Hematopoietic multipotent progenitor cell treated with erythropoietin and hydrocortisone succinate and interleukin-3 and kit ligand, for 17 days (in vitro differentiated cells): ENCODE data around the gene CCDC191.
A peak's percentile ranks its signal among the peaks of the same experiment; 100 is the strongest.

Experiments used
- DNase-seq: peaks from one replicate; pipeline ENCODE4 v3.0.0-alpha.2; 2015; ENCODE audit warnings: low spot score

CCDC191 gene

DNA sequence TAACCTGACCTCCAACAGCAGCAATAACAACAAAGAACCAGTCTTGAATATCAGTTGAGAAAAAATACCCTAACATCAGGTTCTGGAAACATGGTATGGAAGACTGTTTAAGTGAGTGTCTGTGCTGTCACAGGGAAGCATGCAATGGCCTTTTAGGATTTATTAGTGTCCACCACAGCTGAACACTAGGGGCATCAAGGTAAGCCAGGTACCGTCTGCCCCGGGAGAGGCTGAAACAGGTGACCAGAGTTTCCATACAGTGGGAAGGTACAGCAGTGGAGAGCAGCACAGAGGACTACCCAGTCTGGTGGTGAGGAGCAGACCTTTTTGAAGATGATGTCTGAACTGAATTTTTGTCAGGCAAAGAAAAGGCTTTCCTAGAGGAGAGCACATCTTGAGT is 90.2 kb downstream of the CCDC191 start:
- DNase-seq, result no peak

DNA sequence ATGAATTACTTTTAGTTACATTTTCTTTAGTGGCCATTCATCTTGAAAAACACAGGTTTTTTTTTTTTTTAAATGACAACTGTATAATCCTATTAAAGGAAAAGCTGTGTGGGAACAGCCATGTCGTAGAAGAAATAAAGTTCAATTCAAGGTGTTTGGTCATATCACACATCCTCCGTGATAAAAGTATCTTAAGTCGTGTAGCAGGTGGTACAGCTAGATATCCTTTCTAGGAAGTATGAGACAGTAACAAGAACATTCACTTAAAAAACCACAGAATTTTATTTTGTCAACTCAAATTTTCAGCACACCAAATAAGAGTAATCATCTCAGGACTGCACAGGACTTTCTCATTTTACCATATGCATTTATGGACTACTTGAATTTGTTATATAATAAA is 92.4 kb downstream of the CCDC191 start:
- no peak for DNase-seq

DNA sequence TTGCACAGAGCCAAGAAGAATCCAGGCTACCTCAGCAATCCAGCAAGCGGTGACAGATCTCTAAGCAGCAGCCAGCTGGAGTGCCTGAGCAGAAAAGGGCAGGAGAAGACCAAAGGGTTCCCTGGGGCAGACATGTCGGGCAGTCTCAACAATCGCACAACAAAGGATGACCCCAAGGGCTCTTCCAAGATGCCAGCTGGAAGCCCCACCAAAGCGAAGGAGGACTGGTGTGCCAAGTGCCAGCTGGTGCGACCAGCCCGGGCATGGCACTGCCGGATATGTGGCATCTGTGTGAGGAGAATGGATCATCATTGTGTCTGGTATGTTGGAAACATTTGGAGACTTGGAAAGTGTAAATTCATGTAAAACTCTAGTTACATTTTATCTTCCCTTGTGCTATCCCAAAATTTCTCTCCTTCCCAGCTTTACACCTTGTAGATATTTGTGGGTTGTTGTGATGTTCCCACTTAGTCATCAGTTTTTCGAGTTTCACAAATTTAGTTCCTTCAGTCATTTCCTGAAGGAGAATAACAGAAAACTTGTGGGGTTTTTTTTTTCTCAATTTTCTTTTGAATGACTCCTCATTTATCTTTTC is 102.1 kb downstream of the CCDC191 start:
- no peak for DNase-seq

- DNase-seq, result no peak
Observed at GRCh38 chr3:113953677-113954076, 102.6 kb downstream of the CCDC191 start.

DNA sequence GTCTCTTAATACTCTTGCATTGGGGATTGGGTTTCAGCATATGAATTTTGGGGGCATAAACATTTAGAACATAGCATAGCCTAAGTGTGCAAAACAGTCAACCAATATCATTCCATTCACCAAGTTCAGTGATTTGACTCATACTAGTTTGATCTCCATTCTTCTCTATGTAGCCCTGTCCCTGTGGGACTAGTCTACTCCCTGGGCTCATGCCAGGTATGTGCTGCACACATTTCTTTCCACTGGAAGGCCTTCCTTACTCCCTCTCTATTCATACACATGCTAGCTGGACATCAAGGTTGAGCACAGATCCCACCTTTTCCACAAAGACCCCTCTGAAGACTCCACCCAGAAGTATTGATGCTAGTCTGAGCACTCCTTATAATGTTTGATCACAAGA is 103.4 kb downstream of the CCDC191 start:
- DNase-seq, result no peak

GRCh38 chr3:113948015-113948917 is 108.1 kb downstream of the CCDC191 start:
- DNase-seq, result no peak

DNA sequence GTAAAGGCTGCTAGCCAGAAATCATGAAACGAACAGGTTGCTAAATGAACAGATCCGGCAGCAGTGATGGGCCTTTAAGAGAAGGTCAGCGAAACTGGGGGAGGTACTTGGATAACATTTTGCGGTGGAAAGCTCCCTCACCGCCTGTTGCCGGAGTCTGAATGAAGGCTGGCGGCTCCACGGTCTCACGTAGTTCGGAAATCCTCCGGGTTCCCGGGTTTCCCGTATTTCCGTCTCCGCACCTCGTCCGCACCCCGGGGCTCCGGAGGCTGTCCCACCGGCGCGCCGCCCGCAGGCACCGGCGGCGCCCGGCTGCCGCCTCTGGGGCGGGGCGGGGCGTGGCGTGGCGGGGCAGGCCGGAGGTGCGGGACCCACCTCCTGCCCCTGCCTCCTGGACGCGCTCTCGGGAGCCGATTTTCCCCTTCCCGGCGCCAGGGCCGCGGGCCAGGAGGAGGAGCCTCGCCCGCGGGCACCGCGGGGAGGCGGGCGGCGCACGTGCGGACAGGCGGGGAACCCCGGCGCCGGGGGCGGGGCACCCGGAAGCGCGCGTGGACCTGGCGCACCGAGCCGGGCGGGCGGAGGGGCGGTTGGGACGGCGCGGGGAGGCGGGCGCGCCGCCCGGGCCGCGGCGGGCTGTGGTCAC is 108.8 kb downstream of the CCDC191 start, which contains the start of gene ZDHHC23:
Gene ZDHHC23 (plus strand): TSS at position 642 of the 643 bp plus-strand sequence. CDS start 790 bp downstream, outside the sequence.
- DNase-seq, result peak; percentile 42

- DNase-seq, result no peak
Observed at GRCh38 chr3:113946831-113947230, 109.5 kb downstream of the CCDC191 start.

GRCh38 chr3:113927556-113927955 is 128.8 kb downstream of the CCDC191 start:
- DNase-seq, result no peak

DNA sequence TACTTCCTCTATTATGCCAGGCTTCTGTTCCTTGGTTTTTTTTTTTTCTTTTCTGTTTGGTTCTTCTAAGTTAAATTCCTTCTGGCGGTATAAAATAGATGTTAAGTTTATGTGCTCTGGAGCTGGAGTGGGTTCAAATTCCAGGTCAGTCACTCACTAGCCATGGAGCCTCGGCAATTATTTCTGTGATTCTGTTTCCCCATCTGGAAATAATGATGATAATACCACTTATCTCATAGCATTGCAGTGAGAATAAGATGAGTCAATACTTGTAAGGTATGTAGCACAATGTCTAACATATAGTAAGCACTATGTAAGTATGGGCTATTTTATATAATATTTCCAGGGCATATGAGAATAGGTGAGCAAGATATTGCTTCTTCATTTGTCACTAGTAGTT is 141.7 kb downstream of the CCDC191 start:
- no peak for DNase-seq
